HG03432 (cell line): ENCODE data around the gene DBF4B.

Source experiments
- ATAC-seq: cut with Tn5 transposase; IDR thresholded peaks from one replicate; pipeline ENCODE4 v1.9.1; 2021; ENCODE audit warnings: mild to moderate bottlenecking, moderate library complexity; ENCODE audit not compliant: unreplicated experiment

DBF4B gene

GRCh38 chr17:44795421-44795820 is 87.0 kb downstream of the DBF4B start:
- no peak for ATAC-seq

GRCh38 chr17:44795928-44796327 is 87.5 kb downstream of the DBF4B start:
- no peak for ATAC-seq

- ATAC-seq: no peak
Observed at GRCh38 chr17:44796731-44797130, 88.3 kb downstream of the DBF4B start.

DNA sequence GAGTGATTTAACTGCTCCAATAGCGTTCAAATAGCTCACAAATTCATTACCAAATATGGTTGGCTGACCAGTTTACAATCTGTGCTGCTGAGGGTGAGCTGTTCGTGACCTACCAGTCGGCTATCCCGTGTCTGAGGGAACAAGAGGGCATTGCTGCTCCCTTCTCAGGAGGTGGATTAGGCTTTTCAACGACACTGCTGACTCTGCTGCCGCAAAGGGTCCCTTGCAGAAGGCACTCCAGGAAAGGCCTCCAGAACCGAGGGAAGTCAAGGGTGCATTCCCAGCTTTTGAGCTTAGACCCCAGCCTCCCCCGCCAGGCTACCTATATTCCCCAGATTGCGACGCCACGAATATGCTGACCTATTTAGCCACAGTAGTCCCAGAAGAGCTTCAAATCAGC is 89.3 kb downstream of the DBF4B start:
- ATAC-seq: no peak

DNA sequence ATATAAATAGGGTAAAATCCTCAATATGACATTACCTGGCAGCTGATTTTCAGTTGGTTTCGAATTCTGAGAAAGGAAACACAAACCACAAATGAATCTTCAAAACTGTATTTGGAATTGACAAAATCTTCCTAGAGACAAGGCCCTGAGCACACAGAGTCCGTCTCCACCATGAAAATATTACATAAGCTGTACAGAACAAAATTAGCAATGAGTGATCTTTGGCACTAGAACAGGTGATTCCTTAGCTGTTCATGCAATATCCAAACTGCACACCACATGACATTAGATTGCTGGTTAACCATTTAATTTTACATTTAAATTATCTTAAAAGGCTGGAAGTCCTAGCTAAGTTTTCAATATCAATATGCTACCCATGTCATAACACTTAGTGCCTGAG is 89.9 kb downstream of the DBF4B start:
- no peak for ATAC-seq
